Activated CD4-positive, CD25-positive, alpha-beta regulatory T cell treated with anti-CD3 and anti-CD28 coated beads, Interleukin-2, amount 50 U/mL, for 16 hours (primary cell): ENCODE measurements around the gene XYLT2.
A peak's percentile ranks its signal among the peaks of the same experiment; 100 is the strongest.

Experiments used
- DNase-seq: peaks from one replicate; pipeline ENCODE4 v3.0.0-alpha.2; 2020; ENCODE audit warnings: low read depth, low spot score

XYLT2 gene

GRCh38 chr17:50348522-50349242, 2.8 kb downstream of the XYLT2 start:
- no peak for DNase-seq

GRCh38 chr17:50349243-50349600, 3.3 kb downstream of the XYLT2 start:
- DNase-seq = no peak

DNA sequence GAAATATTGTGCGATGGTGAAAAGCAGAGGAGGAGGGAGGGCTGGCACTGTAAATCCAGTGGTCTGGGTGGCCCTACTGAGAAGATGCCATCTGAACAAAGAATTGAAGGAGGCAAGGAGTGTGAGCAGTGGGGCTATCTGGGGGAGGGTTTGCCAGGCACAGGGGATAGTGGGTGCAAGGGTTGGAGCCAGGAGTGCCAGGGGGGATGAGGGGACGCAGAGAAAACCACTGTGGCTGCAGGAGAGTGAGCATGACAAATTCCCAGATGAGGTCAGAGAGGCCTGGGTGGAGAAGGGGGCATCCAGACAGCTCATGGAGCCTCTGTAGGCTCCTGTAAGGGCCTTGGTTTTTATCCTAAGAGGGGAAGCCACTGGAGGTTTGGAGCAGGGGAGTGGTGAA, 4.8 kb downstream of the XYLT2 start:
- no peak for DNase-seq

GRCh38 chr17:50352072-50352692, 6.3 kb downstream of the XYLT2 start:
- no peak for DNase-seq

- DNase-seq = no peak
Measured at GRCh38 chr17:50352693-50353599, 7.0 kb downstream of the XYLT2 start.

DNA sequence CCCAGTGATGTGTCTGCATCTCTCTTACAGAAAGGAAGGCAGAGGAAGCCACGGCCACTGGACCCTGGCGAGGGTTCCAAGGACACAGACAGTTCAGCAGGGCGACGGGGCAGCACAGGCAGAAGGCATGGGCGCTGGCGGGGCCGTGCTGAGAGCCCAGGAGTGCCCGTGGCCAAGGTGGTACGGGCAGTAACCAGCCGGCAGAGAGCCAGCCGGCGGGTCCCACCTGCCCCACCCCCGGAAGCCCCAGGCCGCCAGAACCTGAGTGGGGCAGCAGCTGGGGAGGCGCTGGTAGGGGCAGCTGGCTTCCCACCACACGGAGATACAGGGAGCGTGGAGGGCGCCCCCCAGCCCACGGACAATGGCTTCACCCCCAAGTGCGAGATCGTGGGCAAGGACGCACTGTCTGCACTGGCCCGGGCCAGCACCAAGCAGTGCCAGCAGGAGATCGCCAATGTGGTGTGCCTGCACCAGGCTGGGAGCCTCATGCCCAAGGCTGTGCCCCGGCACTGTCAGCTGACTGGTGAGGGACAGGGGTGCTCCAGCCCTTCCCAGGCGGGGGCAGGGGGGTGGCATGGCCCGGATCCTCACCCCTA, 7.8 kb downstream of the XYLT2 start:
- no peak for DNase-seq

- DNase-seq = no peak
Measured at GRCh38 chr17:50354198-50354597, 8.3 kb downstream of the XYLT2 start.

- DNase-seq = no peak
Measured at GRCh38 chr17:50354776-50355175, 8.8 kb downstream of the XYLT2 start.

DNA sequence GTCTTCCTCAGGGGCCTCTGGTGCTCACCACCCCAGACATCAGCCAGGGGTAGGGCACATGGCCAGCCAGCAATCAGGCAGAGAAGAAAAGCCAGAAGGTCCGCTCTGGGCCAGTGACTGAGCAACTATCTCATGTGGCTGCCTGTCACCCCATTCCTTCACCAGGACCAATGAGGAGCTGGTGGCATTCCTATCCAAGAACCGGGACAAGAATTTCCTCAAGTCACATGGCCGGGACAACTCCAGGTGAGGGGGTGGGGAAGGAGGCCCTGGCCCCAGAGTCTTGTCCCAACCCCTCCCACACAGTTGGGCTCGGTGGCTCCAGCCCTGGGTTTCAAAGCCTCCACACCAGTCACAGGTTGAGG, 9.4 kb downstream of the XYLT2 start:
- no peak for DNase-seq

GRCh38 chr17:50355701-50356341, 9.9 kb downstream of the XYLT2 start:
- no peak for DNase-seq

- DNase-seq = no peak
Measured at GRCh38 chr17:50356418-50356817, 10.5 kb downstream of the XYLT2 start.

GRCh38 chr17:50356892-50357510, 11.1 kb downstream of the XYLT2 start:
- no peak for DNase-seq

DNA sequence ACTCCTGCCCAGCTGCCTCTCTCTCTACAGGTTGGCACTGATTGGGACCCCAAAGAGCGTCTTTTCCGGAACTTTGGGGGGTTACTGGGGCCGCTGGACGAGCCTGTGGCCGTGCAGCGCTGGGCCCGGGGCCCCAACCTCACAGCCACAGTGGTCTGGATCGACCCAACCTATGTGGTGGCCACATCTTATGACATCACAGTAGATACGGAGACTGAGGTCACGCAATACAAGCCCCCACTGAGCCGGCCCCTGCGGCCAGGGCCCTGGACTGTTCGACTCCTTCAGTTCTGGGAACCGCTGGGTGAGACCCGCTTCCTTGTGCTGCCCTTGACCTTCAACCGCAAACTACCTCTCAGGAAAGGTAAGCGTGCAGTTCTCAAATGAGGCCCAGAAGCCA, 12.3 kb downstream of the XYLT2 start:
- DNase-seq = no peak

DNA sequence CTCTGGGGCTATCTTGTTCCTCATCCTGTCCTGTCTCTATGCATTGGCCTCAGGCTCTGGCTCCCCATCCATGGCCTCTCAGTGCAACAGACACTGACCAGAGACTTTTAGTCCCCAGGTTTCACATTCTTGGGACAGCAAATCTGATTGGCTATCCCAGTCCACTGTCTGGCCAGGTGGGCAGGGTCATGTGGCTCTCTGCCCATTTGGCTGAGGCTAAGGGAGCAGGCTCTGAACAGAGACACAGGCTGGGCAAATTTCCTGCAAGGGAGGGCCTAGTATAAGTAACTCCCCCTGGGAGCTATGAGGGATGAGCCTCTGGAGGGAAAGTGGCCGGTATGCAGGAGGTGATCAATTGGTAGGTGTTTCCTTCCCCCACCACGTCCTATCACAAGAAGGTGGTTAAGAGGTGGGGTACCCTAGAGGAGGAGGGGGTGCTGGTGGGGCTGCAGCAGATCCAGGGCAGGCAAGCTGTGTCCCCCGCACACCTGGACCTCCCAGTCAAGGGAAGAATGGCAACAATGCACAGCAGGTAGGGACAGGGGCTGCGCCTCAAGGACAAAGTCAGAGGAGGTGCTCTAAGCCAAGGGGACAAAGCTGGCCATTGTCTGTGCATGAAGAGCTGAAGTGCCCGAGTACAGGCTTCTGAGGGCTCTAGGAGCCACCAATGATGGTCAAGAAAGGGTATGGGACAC, 13.2 kb downstream of the XYLT2 start:
- DNase-seq = no peak

DNA sequence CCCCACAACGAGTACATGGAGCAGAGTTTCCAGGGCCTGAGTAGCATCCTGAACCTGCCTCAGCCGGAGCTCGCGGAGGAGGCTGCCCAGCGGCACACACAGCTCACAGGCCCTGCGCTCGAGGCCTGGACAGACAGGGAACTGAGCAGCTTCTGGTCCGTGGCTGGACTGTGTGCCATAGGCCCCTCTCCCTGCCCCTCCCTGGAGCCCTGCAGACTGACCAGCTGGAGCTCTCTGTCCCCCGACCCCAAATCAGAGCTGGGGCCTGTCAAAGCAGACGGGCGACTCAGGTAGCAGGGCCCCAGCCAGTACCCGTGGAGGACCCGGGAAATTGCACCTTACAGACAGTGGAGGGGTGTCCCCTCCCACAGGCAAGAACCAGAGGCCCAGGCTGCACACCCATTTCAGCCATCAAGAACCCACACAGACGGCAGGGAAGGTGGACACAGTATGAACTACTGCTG, 14.1 kb downstream of the XYLT2 start:
- DNase-seq = no peak

DNA sequence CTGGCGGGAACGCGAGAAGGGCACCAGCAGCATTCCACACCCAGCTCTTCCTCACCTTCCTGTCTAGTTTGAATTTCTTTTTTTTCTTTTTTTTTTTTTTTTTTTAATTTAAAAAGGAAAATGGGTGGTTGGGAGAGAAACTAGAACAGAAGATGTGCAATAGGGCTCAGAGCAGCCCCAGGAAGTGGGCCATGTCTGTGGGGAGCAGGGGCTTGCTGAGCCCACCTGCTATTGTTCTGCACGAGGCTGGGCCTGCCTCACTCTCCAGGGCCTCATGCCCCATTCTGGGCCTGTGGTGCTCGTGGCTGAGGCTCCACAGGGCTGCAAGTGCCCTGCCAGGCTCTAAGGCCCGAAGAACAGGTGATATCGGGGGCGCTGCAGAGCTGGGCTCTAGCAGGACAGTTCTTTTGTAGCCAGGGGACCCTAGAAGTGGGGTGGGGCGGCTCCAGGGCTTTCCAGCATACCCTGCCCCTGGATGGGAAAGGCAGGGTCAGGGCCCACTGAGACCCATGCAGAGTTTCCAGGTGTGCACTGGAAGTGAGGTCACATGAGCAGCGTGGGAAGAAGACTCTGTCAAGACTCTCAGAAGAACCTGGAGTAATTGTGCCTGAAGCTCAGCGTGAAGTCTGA, 14.7 kb downstream of the XYLT2 start:
- no peak for DNase-seq

DNA sequence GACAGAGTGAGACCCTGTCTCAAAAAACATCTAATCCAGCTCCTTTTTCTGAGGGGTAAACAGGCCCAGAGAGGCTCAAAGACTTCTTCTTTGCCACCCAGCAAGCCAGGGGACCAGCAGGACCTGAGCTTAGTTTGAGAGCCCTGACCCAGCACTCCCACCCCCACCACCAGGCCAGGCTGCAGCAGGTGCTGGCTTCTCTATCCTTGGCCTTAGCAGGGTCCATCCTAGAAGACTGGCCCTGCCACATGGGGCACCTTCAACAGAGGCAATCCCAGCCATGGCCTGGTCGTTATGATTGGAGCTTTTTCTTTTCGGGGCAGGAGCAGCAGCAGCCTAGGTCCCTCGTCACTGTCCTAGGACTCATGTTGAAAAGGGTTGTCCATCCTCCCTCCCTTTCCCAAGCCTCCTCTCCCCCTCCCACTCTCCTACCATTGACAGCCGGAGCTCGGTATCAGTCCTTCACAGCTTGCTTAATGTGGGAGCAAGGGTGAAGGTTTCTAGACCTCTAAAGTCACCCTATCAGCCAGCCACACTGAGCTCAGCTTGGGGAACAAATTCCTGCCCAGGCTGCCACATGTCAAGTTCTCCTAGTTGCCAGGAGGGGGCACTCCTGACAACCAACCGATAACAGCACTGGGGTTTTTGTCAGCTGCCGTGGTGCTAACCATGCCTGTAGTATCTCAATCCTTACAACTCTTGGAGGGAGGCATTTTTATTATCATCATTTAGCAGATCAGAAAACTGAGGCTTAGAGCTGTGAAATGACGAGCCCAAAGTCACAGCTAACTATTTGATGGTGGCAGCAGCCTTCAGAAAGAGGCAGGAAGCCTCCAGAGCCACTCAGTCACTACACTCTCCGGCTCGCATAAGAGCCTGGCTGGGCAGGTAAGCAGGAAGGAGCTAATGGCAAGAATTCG, 15.9 kb downstream of the XYLT2 start:
- peak; percentile 28 for DNase-seq

GRCh38 chr17:50362661-50363060, 16.7 kb downstream of the XYLT2 start:
- no peak for DNase-seq
